Activated naive CD8-positive, alpha-beta T cell treated with anti-CD3 and anti-CD28 coated beads for 36 hours (primary cell): ENCODE data around the gene CXCL17. TPM values are rescaled to one million over a fixed set of nuclear protein-coding genes. Genes with fewer than 3 reads are reported as not detected.
"Not testable (repeated sequence)": the region's sequence is repeated elsewhere in the genome, so short reads cannot be mapped to it uniquely, and the experiment has no call there.

ENCODE experiments used
- DNase-seq: peaks from one replicate; pipeline ENCODE4 v3.0.0; 2021
- H3K27ac Mint-ChIP-seq: one replicate; pipeline ENCODE4 v1.8.0; 2022; ENCODE audit warnings: mild to moderate bottlenecking, moderate library complexity, mixed read lengths
- H3K27me3 Mint-ChIP-seq: one replicate; pipeline ENCODE4 v1.8.0; 2022; ENCODE audit warnings: mild to moderate bottlenecking, mixed read lengths
- H3K36me3 Mint-ChIP-seq: one replicate; pipeline ENCODE4 v1.8.0; 2021; ENCODE audit warnings: mild to moderate bottlenecking, mixed read lengths
- H3K4me1 Mint-ChIP-seq: one replicate; pipeline ENCODE4 v1.8.0; 2021; ENCODE audit warnings: mixed read lengths
- H3K4me3 Mint-ChIP-seq: one replicate; pipeline ENCODE4 v1.8.0; 2022; ENCODE audit warnings: mild to moderate bottlenecking, moderate library complexity, mixed read lengths
- H3K9me3 Mint-ChIP-seq: one replicate; pipeline ENCODE4 v1.8.0; 2022; ENCODE audit warnings: mixed read lengths
- total RNA-seq, 2 experiments: library from RNA; stranded (reverse); gene quantifications; one replicate each; pipeline ENCODE4 v1.2.3, GENCODE V29; 2021

CXCL17 gene
- total RNA-seq, 2 experiments from 2014 or later: not detected

GRCh38 chr19:42471554-42472249, 29.0 kb upstream of the CXCL17 start:
- Mint-ChIP-seq H3K4me1 (peaks cover 25% of the 10 kb centered on the region), H3K27ac (no peak overlapping the region), H3K4me3 (no peak overlapping the region), H3K27me3 (peaks cover 5% of the 10 kb centered on the region), H3K36me3 (no peaks in the 10 kb centered on the region), H3K9me3 (no peaks in the 10 kb centered on the region)
- no peak for DNase-seq

- H3K36me3 Mint-ChIP-seq: no peaks in the 10 kb centered on the region
- no peaks in the 10 kb centered on the region for H3K9me3 Mint-ChIP-seq
- peaks cover 8% of the 10 kb centered on the region for H3K27me3 Mint-ChIP-seq
- H3K4me3 Mint-ChIP-seq: no peak overlapping the region
- H3K27ac Mint-ChIP-seq: peak overlapping the region; percentile 83
- DNase-seq: peak; percentile 49
- peaks cover 34% of the 10 kb centered on the region for H3K4me1 Mint-ChIP-seq
Observed at GRCh38 chr19:42469311-42470235, 26.8 kb upstream of the CXCL17 start.

- DNase-seq: no peak
- no peaks in the 10 kb centered on the region for H3K36me3 Mint-ChIP-seq
- H3K27me3 Mint-ChIP-seq: peaks cover 8% of the 10 kb centered on the region
- no peaks in the 10 kb centered on the region for H3K9me3 Mint-ChIP-seq
- H3K27ac Mint-ChIP-seq: no peak overlapping the region
- no peak overlapping the region for H3K4me3 Mint-ChIP-seq
- peaks cover 34% of the 10 kb centered on the region for H3K4me1 Mint-ChIP-seq
Observed at GRCh38 chr19:42468273-42468796, 25.6 kb upstream of the CXCL17 start.

GRCh38 chr19:42467183-42467760, 24.5 kb upstream of the CXCL17 start:
- Mint-ChIP-seq H3K4me1 (peaks cover 34% of the 10 kb centered on the region), H3K9me3 (no peaks in the 10 kb centered on the region), H3K4me3 (no peak overlapping the region), H3K27ac (peak overlapping the region; percentile 52), H3K36me3 (no peaks in the 10 kb centered on the region), H3K27me3 (peaks cover 8% of the 10 kb centered on the region)
- DNase-seq: no peak

- Mint-ChIP-seq H3K4me3 (no peak overlapping the region), H3K27ac (peak overlapping the region; percentile 52), H3K4me1 (peaks cover 34% of the 10 kb centered on the region)
Observed at GRCh38 chr19:42466521-42467182, 23.9 kb upstream of the CXCL17 start.

GRCh38 chr19:42465827-42466280, 23.1 kb upstream of the CXCL17 start:
- no peaks in the 10 kb centered on the region for H3K36me3 Mint-ChIP-seq
- peaks cover 34% of the 10 kb centered on the region for H3K4me1 Mint-ChIP-seq
- DNase-seq: no peak
- no peak overlapping the region for H3K4me3 Mint-ChIP-seq
- H3K9me3 Mint-ChIP-seq: no peaks in the 10 kb centered on the region
- H3K27ac Mint-ChIP-seq: no peak overlapping the region
- peaks cover 8% of the 10 kb centered on the region for H3K27me3 Mint-ChIP-seq

More at GRCh38 chr19:42466521-42467182, 23.9 kb upstream of the CXCL17 start:
- no peaks in the 10 kb centered on the region for H3K9me3 Mint-ChIP-seq
- DNase-seq: no peak
- H3K27me3 Mint-ChIP-seq: peaks cover 8% of the 10 kb centered on the region
- no peaks in the 10 kb centered on the region for H3K36me3 Mint-ChIP-seq

- H3K27me3 Mint-ChIP-seq: peaks cover 3% of the 10 kb centered on the region
- H3K4me1 Mint-ChIP-seq: peaks cover 13% of the 10 kb centered on the region
- no peak for DNase-seq
- H3K9me3 Mint-ChIP-seq: no peaks in the 10 kb centered on the region
- H3K36me3 Mint-ChIP-seq: no peaks in the 10 kb centered on the region
- no peak overlapping the region for H3K4me3 Mint-ChIP-seq
- H3K27ac Mint-ChIP-seq: no peak overlapping the region
Observed at GRCh38 chr19:42461700-42462324, 19.1 kb upstream of the CXCL17 start.

GRCh38 chr19:42461231-42461630, 18.5 kb upstream of the CXCL17 start:
- H3K27ac Mint-ChIP-seq, H3K36me3 Mint-ChIP-seq: not testable (repeated sequence)

GRCh38 chr19:42459926-42460325, 17.2 kb upstream of the CXCL17 start:
- no peak for DNase-seq
- Mint-ChIP-seq H3K9me3 (no peaks in the 10 kb centered on the region), H3K36me3 (no peaks in the 10 kb centered on the region), H3K4me3 (no peak overlapping the region), H3K27me3 (no peaks in the 10 kb centered on the region), H3K4me1 (peaks cover 6% of the 10 kb centered on the region), H3K27ac (no peak overlapping the region)

More at GRCh38 chr19:42461231-42461630, 18.5 kb upstream of the CXCL17 start:
- DNase-seq, H3K4me1 Mint-ChIP-seq, H3K4me3 Mint-ChIP-seq, H3K9me3 Mint-ChIP-seq, H3K27me3 Mint-ChIP-seq: not testable (repeated sequence)

- H3K36me3 Mint-ChIP-seq: no peaks in the 10 kb centered on the region
- H3K4me3 Mint-ChIP-seq: no peak overlapping the region
- DNase-seq: no peak
- H3K27ac Mint-ChIP-seq: no peak overlapping the region
- H3K27me3 Mint-ChIP-seq: no peaks in the 10 kb centered on the region
- peaks cover 8% of the 10 kb centered on the region for H3K4me1 Mint-ChIP-seq
- H3K9me3 Mint-ChIP-seq: no peaks in the 10 kb centered on the region
Observed at GRCh38 chr19:42455621-42456081, 12.9 kb upstream of the CXCL17 start.

GRCh38 chr19:42455086-42455485, 12.3 kb upstream of the CXCL17 start:
- H3K36me3 Mint-ChIP-seq: no peaks in the 10 kb centered on the region
- no peak for DNase-seq
- H3K4me1 Mint-ChIP-seq: peaks cover 8% of the 10 kb centered on the region
- no peak overlapping the region for H3K4me3 Mint-ChIP-seq
- no peaks in the 10 kb centered on the region for H3K27me3 Mint-ChIP-seq
- H3K27ac Mint-ChIP-seq: no peak overlapping the region
- H3K9me3 Mint-ChIP-seq: no peaks in the 10 kb centered on the region

GRCh38 chr19:42452590-42452989, 9.8 kb upstream of the CXCL17 start:
- Mint-ChIP-seq H3K9me3 (no peaks in the 10 kb centered on the region), H3K4me3 (no peak overlapping the region)

GRCh38 chr19:42450314-42450934, 7.7 kb upstream of the CXCL17 start:
- H3K27me3 Mint-ChIP-seq: no peaks in the 10 kb centered on the region

More at GRCh38 chr19:42452590-42452989, 9.8 kb upstream of the CXCL17 start:
- H3K36me3 Mint-ChIP-seq: no peaks in the 10 kb centered on the region
- H3K27me3 Mint-ChIP-seq: no peaks in the 10 kb centered on the region
- no peak for DNase-seq
- H3K27ac Mint-ChIP-seq: no peak overlapping the region
- H3K4me1 Mint-ChIP-seq: peaks cover 6% of the 10 kb centered on the region

GRCh38 chr19:42448306-42448705, 5.6 kb upstream of the CXCL17 start:
- not testable (repeated sequence) for H3K27ac Mint-ChIP-seq, H3K9me3 Mint-ChIP-seq, H3K27me3 Mint-ChIP-seq, H3K4me1 Mint-ChIP-seq, DNase-seq, H3K4me3 Mint-ChIP-seq, H3K36me3 Mint-ChIP-seq

More at GRCh38 chr19:42450314-42450934, 7.7 kb upstream of the CXCL17 start:
- H3K9me3 Mint-ChIP-seq: no peaks in the 10 kb centered on the region
- peak; percentile 71 for DNase-seq
- no peak overlapping the region for H3K4me3 Mint-ChIP-seq
- H3K4me1 Mint-ChIP-seq: peaks cover 2% of the 10 kb centered on the region
- no peak overlapping the region for H3K27ac Mint-ChIP-seq
- no peaks in the 10 kb centered on the region for H3K36me3 Mint-ChIP-seq
